OCI-LY7 (cell line): Measurements from ENCODE around the gene GLIS1. TPM values are rescaled to one million over a fixed set of nuclear protein-coding genes. Genes with fewer than 3 reads are reported as not detected.

Source experiments
- BruUV-seq: library from RNA; stranded (reverse); fragments of 400-500 nt; replicated peaks from 2 replicates; lab custom pipeline; 2021; lab: Mats Ljungman, UMichigan
- CTCF ChIA-PET: fragments of 300-600 bp; sonication (Branson Sonifier 250); formaldehyde crosslinking; loops from one replicate; lab custom pipeline; 2022; ENCODE audit warnings: antibody characterized with exemption; ENCODE audit not compliant: unreplicated experiment; lab: Charles Lee
- POLR2A ChIA-PET: fragments of 300-600 bp; sonication (Branson Sonifier 250); formaldehyde crosslinking; loops from one replicate; lab custom pipeline; 2022; ENCODE audit warnings: antibody characterized with exemption; lab: Charles Lee
- DNase-seq: peaks from one replicate; pipeline ENCODE4 v3.0.0-alpha.2; 2015; ENCODE audit warnings: low spot score
- H2AFZ ChIP-seq: fragments of 200-600 bp; sonication (generic), shearing (Covaris generic); 2 replicates; pipeline ENCODE4 v1.6.1; 2014; ENCODE audit warnings: mild to moderate bottlenecking, antibody characterized with exemption, low read length, moderate library complexity
- H3K27ac ChIP-seq: fragments of 200-600 bp; sonication (generic); 2 replicates; pipeline ENCODE4 v1.5.1; 2014; ENCODE audit warnings: mixed run types, low read depth, mild to moderate bottlenecking, moderate library complexity, low read length, inconsistent platforms; ENCODE audit not compliant: poor library complexity, severe bottlenecking
- H3K36me3 ChIP-seq: fragments of 200-600 bp; sonication (generic); 2 replicates; pipeline ENCODE4 v1.6.1; 2014; ENCODE audit warnings: mild to moderate bottlenecking, antibody characterized with exemption, low read length, moderate library complexity, mixed read lengths; ENCODE audit not compliant: insufficient read depth
- H3K4me1 ChIP-seq: fragments of 200-600 bp; sonication (generic); 2 replicates; pipeline ENCODE4 v1.5.1; 2014; ENCODE audit warnings: mild to moderate bottlenecking, low read length; ENCODE audit not compliant: insufficient read depth, poor library complexity, severe bottlenecking
- H3K4me2 ChIP-seq: fragments of 200-600 bp; sonication (generic); 2 replicates; pipeline ENCODE4 v1.6.1; 2014; ENCODE audit warnings: mild to moderate bottlenecking, low read length
- H3K4me3 ChIP-seq: fragments of 200-600 bp; sonication (generic); 2 replicates; pipeline ENCODE4 v1.5.1; 2014; ENCODE audit warnings: mild to moderate bottlenecking, low read depth, low read length; ENCODE audit not compliant: poor library complexity, severe bottlenecking
- H3K79me2 ChIP-seq: fragments of 200-600 bp; sonication (generic); 2 replicates; pipeline ENCODE4 v1.6.1; 2016; ENCODE audit warnings: low read depth, mild to moderate bottlenecking, low read length, moderate library complexity, mixed read lengths; ENCODE audit not compliant: insufficient read depth
- H3K9me2 ChIP-seq: fragments of 200-600 bp; sonication (generic); 2 replicates; pipeline ENCODE4 v1.6.1; 2016; ENCODE audit warnings: mild to moderate bottlenecking, low read length, mixed read lengths; ENCODE audit not compliant: insufficient read depth
- H3K9me3 ChIP-seq: fragments of 200-600 bp; sonication (generic); 2 replicates; pipeline ENCODE4 v1.6.1; 2014; ENCODE audit warnings: mild to moderate bottlenecking, mixed run types, low read length, mixed read lengths
- H4K20me1 ChIP-seq: fragments of 200-600 bp; sonication (generic); 2 replicates; pipeline ENCODE4 v1.6.1; 2014; ENCODE audit warnings: mild to moderate bottlenecking, antibody characterized with exemption, low read length, moderate library complexity, mixed read lengths; ENCODE audit not compliant: insufficient read depth
- CTCF ChIP-seq: fragments of 200-600 bp; sonication (generic); conservative IDR thresholded peaks from 2 replicates; pipeline ENCODE4 v1.5.1; 2014; ENCODE audit warnings: mild to moderate bottlenecking, antibody characterized with exemption, low read length, moderate library complexity, mixed read lengths
- EZH2phosphoT487 ChIP-seq: fragments of 200-600 bp; sonication (generic); IDR thresholded peaks from 2 replicates; pipeline ENCODE4 v1.6.1; 2018; ENCODE audit warnings: low read depth, borderline replicate concordance, mild to moderate bottlenecking, mixed run types, antibody characterized with exemption, low read length, moderate library complexity, mixed read lengths
- intact Hi-C: fragments of 100-400 bp; cut with micrococcal nuclease; formaldehyde crosslinking; loops from one replicate; pipeline ENCODE4 v1.10.0; 2022; ENCODE audit not compliant: unreplicated experiment
- total RNA-seq, 2 experiments: library from RNA; depleted of rRNA in 1 of 2; stranded (reverse); fragments of >200 nt in 1 of 2; shearing (Covaris generic) in 1 of 2; gene quantifications; 2 replicates each; pipeline ENCODE4 v1.2.3, GENCODE V29; 2014 to 2022

The GLIS1 gene
- total RNA-seq, 2 experiments from 2014 or later, result not detected

GRCh38 chr1:53703174-53703573 is 35.8 kb downstream of the GLIS1 start:
- H3K4me1 ChIP-seq, result no peaks in the 10 kb centered on the region
- H3K4me2 ChIP-seq, result no peak overlapping the region
- H3K79me2 ChIP-seq, result no peaks in the 10 kb centered on the region
- TF ChIP-seq CTCF (no peak), EZH2phosphoT487 (no peak)
- H3K9me3 ChIP-seq, result no peaks in the 10 kb centered on the region
- no peak for DNase-seq
- ChIA-PET CTCF (interaction anchor here (0.6 kb wide), 1 partner anchor 85 kb away, joined by 3 read pairs; no protein-coding TSS in a partner anchor), POLR2A (interaction anchor here (0.7 kb wide), 1 partner anchor 635 kb away, joined by 3 read pairs; no protein-coding TSS in a partner anchor)
- H4K20me1 ChIP-seq, result no peaks in the 10 kb centered on the region
- no peaks in the 10 kb centered on the region for H3K36me3 ChIP-seq
- no peaks in the 10 kb centered on the region for H3K9me2 ChIP-seq
- no TSS peak for BruUV-seq
- H3K27ac ChIP-seq, result no peak overlapping the region
- H2AFZ ChIP-seq, result no peak overlapping the region
- H3K4me3 ChIP-seq, result no peak overlapping the region
- intact Hi-C loops, result no loop called here

- intact Hi-C loops, result no loop called here
- no peak for DNase-seq
Measured at GRCh38 chr1:53702341-53702740, 36.6 kb downstream of the GLIS1 start.

More at GRCh38 chr1:53702341-53702740, 36.6 kb downstream of the GLIS1 start:
- no peak overlapping the region for H3K4me3 ChIP-seq
- no peaks in the 10 kb centered on the region for H3K36me3 ChIP-seq
- H3K27ac ChIP-seq, result no peak overlapping the region
- no peak overlapping the region for H3K4me2 ChIP-seq
- no peaks in the 10 kb centered on the region for H3K79me2 ChIP-seq
- TF ChIP-seq EZH2phosphoT487 (no peak), CTCF (no peak)
- H3K9me3 ChIP-seq, result no peaks in the 10 kb centered on the region
- H4K20me1 ChIP-seq, result no peaks in the 10 kb centered on the region
- H3K4me1 ChIP-seq, result no peaks in the 10 kb centered on the region
- H2AFZ ChIP-seq, result no peak overlapping the region
- ChIA-PET CTCF (no interaction called here), POLR2A (interaction anchor here (0.6 kb wide), 1 partner anchor 68 kb away, joined by 3 read pairs; no protein-coding TSS in a partner anchor)
- no peaks in the 10 kb centered on the region for H3K9me2 ChIP-seq
- no TSS peak for BruUV-seq
